HepG2 (cell line): ENCODE data around the gene AFTPH. TPM values are rescaled to one million over a fixed set of nuclear protein-coding genes. Genes with fewer than 3 reads are reported as not detected.

Experiments used
- ATAC-seq: fragments of 200-7000 bp; cut with Tn5 transposase; 3 replicates; pipeline ENCODE4 v1.9.1; 2020; ENCODE audit warnings: mild to moderate bottlenecking, moderate library complexity
- BruUV-seq: library from RNA; stranded (reverse); fragments of 400-500 nt; replicated peaks from 2 replicates; lab custom pipeline; 2021; lab: Mats Ljungman, UMichigan
- CTCF ChIA-PET: fragments of 300-600 bp; formaldehyde crosslinking; extraction: SDS; loops from one replicate; lab custom pipeline; 2021; ENCODE audit warnings: low total read pairs, inconsistent platforms, low intra/inter-chr PET ratio; lab: Yijun Ruan, JAX
- POLR2A ChIA-PET: fragments of 350-600 bp; sonication (Branson Sonifier 250); formaldehyde crosslinking; loops from one replicate; lab custom pipeline; 2020; ENCODE audit warnings: antibody characterized with exemption, inconsistent platforms; lab: Yijun Ruan, JAX
- DNase-seq: peaks from one replicate; pipeline ENCODE4 v3.0.0-alpha.2; 2015; ENCODE audit warnings: low spot score
- FAIRE-seq: peaks from 3 replicates; lab custom pipeline; 2011; peaks lifted over from hg19 to GRCh38; lab: Jason Lieb, UNC
- H2AFZ ChIP-seq: one replicate; pipeline ENCODE4 v1.6.1; 2011; ENCODE audit warnings: low read length, inconsistent platforms
- H3K27ac ChIP-seq: fragments of 300-600 bp; 3 replicates; pipeline ENCODE4 v1.8.0; 2011; ENCODE audit warnings: mixed run types, mild to moderate bottlenecking, mixed read lengths, low read length, inconsistent platforms; ENCODE audit not compliant: insufficient read depth; ENCODE audit errors: extremely low read length
- H3K27me3 ChIP-seq, 2 experiments: fragments of 200-600 bp in 1 of 2; 2 replicates in 1 of 2; 3 replicates in 1 of 2; pipeline versions ENCODE4 v1.6.0 to v1.8.0; 2011; ENCODE audit warnings: low read length in 2 of 2, mild to moderate bottlenecking in 2 of 2, moderate library complexity in 2 of 2, inconsistent platforms in 1 of 2; ENCODE audit not compliant: insufficient read depth in 2 of 2, control insufficient read depth in 1 of 2
- H3K36me3 ChIP-seq, 2 experiments: fragments of 200-600 bp in 1 of 2; replicated peaks in 1 of 2; 2 replicates in 1 of 2; 3 replicates in 1 of 2; pipeline versions ENCODE4 v1.5.1 to v1.8.0; 2011; ENCODE audit warnings: low read length in 2 of 2, inconsistent platforms in 1 of 2; ENCODE audit not compliant: insufficient read depth in 2 of 2, control insufficient read depth in 1 of 2
- H3K4me1 ChIP-seq: 2 replicates; pipeline ENCODE4 v1.5.1; 2012; ENCODE audit warnings: low read length, inconsistent platforms; ENCODE audit not compliant: insufficient read depth
- H3K4me2 ChIP-seq: 2 replicates; pipeline ENCODE4 v1.6.0; 2011; ENCODE audit warnings: low read depth, low read length, inconsistent platforms
- H3K4me3 ChIP-seq, 3 experiments: fragments of 200-600 bp in 1 of 3; sonication (generic), shearing (Covaris generic) in 1 of 3; replicated peaks in 1 of 3; 2 replicates each; pipeline ENCODE4 v1.5.1; 2011 to 2016; ENCODE audit warnings: low read length in 3 of 3, inconsistent platforms in 2 of 3, low read depth in 2 of 3, mild to moderate bottlenecking in 2 of 3, control low read depth in 1 of 3, mixed read lengths in 1 of 3; ENCODE audit not compliant: insufficient read depth in 1 of 3
- H3K79me2 ChIP-seq: one replicate; pipeline ENCODE4 v1.6.1; 2011; ENCODE audit warnings: low read length, inconsistent platforms; ENCODE audit not compliant: insufficient read depth
- H3K9ac ChIP-seq: 2 replicates; pipeline ENCODE4 v1.6.0; 2011; ENCODE audit warnings: mild to moderate bottlenecking, low read depth, low read length, inconsistent platforms; ENCODE audit not compliant: insufficient read depth
- H3K9me3 ChIP-seq: 2 replicates; pipeline ENCODE4 v1.5.1; 2012; ENCODE audit warnings: mild to moderate bottlenecking, low read length
- H4K20me1 ChIP-seq: 2 replicates; pipeline ENCODE4 v1.6.0; 2011; ENCODE audit warnings: inconsistent platforms, mild to moderate bottlenecking, low read length, moderate library complexity; ENCODE audit not compliant: insufficient read depth
- HOXA5 ChIP-seq: sonication (generic); formaldehyde crosslinking; IDR thresholded peaks from 2 replicates; pipeline ENCODE4 v1.4.0; 2020; ENCODE audit warnings: missing genetic modification reagents
- RAD51 ChIP-seq: fragments of 450-650 bp; IDR thresholded peaks from 2 replicates; pipeline ENCODE4 v1.6.1; 2016; ENCODE audit warnings: borderline replicate concordance
- RXRB ChIP-seq: IDR thresholded peaks from 2 replicates; pipeline ENCODE4 v1.6.1; 2016; ENCODE audit warnings: borderline replicate concordance, missing genetic modification reagents, missing compliant biosample characterization
- TBX3 ChIP-seq: fragments of 450-650 bp; IDR thresholded peaks from 2 replicates; pipeline ENCODE4 v1.6.1; 2017; ENCODE audit warnings: antibody characterized with exemption, mild to moderate bottlenecking, inconsistent platforms, borderline replicate concordance
- TP53 ChIP-seq: sonication (generic); formaldehyde crosslinking; conservative IDR thresholded peaks from 2 replicates; pipeline ENCODE4 v1.4.0; 2020; ENCODE audit warnings: missing genetic modification reagents
- ZFP36L1 ChIP-seq: sonication (generic); formaldehyde crosslinking; IDR thresholded peaks from 2 replicates; pipeline ENCODE4 v1.8.0; 2022; ENCODE audit warnings: mild to moderate bottlenecking, missing genetic modification reagents, moderate library complexity
- ZNF460 ChIP-seq: sonication (generic); formaldehyde crosslinking; IDR thresholded peaks from 2 replicates; pipeline ENCODE4 v1.5.1; 2020; ENCODE audit warnings: missing genetic modification reagents, mild to moderate bottlenecking, borderline replicate concordance
- ZNF792 ChIP-seq: IDR thresholded peaks from 2 replicates; pipeline ENCODE4 v1.6.1; 2016
- ZSCAN30 ChIP-seq: sonication (generic); formaldehyde crosslinking; IDR thresholded peaks from 2 replicates; pipeline ENCODE4 v1.5.0; 2020; ENCODE audit warnings: mild to moderate bottlenecking, missing genetic modification reagents
- WGBS: methylation state at CpG from one replicate; pipeline ENCODE4 v1.1.6; 2017; ENCODE audit warnings: low lambda C conversion rate; 5-methylcytosine and 5-hydroxymethylcytosine counted together
- in situ Hi-C: cut with HindIII; loops from 2 replicates; pipeline ENCODE4 v1.10.0; 2017; ENCODE audit warnings: low pct_unique_long_range_greater_than_20kb; ENCODE audit not compliant: extremely low pct_ligation_motif_present
- intact Hi-C: fragments of 100-400 bp; cut with micrococcal nuclease; formaldehyde crosslinking; loops from one replicate; pipeline ENCODE4 v1.10.0; 2022; ENCODE audit not compliant: unreplicated experiment
- polyA plus RNA-seq, 8 experiments: library from polyadenylated mRNA; depleted of rRNA in 3 of 8; stranded (reverse) in 7 of 8; unstranded in 1 of 8; fragments of >200 nt; fragmentation: Illumina TruSeq in 4 of 8; extraction: Trizol in 4 of 8; gene quantifications; 2 replicates each; pipeline versions ENCODE4 v1.2.1 to v1.2.3, GENCODE V29; 2011 to 2016; ENCODE audit warnings: low read depth in 4 of 8, missing spikeins in 1 of 8, mixed read lengths in 1 of 8; ENCODE audit not compliant: insufficient read depth in 1 of 8
- total RNA-seq, 5 experiments: library from RNA; depleted of rRNA; stranded (reverse); fragments of >200 nt; fragmentation: Illumina TruSeq; extraction: Trizol; gene quantifications; 2 replicates each; pipeline ENCODE4 v1.2.3, GENCODE V29; 2016; ENCODE audit warnings: low read depth in 1 of 5
- TF ChIP-seq, protein P1 (sequence below): sonication (generic); formaldehyde crosslinking; conservative IDR thresholded peaks from 2 replicates; pipeline ENCODE4 v1.4.0; 2020; ENCODE audit warnings: missing genetic modification reagents
- TF ChIP-seq, protein P2 (sequence below): sonication (generic); formaldehyde crosslinking; IDR thresholded peaks from 2 replicates; pipeline ENCODE4 v1.5.1; 2020; ENCODE audit warnings: mild to moderate bottlenecking, missing genetic modification reagents, borderline replicate concordance
- TF ChIP-seq, protein P3 (sequence below): sonication (generic); formaldehyde crosslinking; conservative IDR thresholded peaks from 2 replicates; pipeline ENCODE4 v1.4.0; 2020; ENCODE audit warnings: missing genetic modification reagents

AFTPH gene
- total and polyA plus RNA-seq, 2 of the 13 experiments (the other 11 are each of a cell fraction or from before 2014, with no cell fraction given): 27.5 to 36.8 TPM

DNA sequence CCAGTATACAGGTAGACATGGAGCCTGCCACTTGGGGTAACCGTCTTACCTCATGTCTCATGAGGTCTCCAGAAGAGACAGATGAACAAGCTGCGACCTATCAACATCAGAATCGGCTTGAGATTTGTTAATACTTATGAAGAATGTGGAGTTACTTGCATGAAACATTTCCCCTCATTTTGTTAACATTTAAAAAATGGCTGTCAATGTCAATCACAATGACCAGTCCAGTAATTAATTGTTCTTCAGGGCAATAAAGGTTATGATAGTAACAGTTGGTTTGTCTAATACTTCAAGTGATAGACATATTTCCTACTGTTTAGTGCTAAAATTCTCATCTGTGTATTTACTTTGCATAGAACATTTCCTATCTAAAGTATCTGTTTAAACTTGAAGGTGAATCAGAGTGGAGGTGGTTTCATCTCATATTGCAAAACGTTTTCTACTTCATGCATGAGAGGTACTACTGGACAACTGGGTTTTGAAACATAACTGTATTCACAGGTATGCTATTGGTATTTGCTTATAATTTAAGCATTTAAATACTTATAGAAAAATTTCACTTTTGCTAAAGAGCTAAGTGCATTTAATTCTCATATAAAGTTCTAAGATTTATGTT lies 114.5 kb downstream of the AFTPH start:
- intact Hi-C loops: no loop called here
- no peak overlapping the region for H3K4me2 ChIP-seq
- H3K27ac ChIP-seq: no peak overlapping the region
- TF ChIP-seq ZFP36L1 (CRISPR knock-in tag): no peak
- TF ChIP-seq, protein P1, sequence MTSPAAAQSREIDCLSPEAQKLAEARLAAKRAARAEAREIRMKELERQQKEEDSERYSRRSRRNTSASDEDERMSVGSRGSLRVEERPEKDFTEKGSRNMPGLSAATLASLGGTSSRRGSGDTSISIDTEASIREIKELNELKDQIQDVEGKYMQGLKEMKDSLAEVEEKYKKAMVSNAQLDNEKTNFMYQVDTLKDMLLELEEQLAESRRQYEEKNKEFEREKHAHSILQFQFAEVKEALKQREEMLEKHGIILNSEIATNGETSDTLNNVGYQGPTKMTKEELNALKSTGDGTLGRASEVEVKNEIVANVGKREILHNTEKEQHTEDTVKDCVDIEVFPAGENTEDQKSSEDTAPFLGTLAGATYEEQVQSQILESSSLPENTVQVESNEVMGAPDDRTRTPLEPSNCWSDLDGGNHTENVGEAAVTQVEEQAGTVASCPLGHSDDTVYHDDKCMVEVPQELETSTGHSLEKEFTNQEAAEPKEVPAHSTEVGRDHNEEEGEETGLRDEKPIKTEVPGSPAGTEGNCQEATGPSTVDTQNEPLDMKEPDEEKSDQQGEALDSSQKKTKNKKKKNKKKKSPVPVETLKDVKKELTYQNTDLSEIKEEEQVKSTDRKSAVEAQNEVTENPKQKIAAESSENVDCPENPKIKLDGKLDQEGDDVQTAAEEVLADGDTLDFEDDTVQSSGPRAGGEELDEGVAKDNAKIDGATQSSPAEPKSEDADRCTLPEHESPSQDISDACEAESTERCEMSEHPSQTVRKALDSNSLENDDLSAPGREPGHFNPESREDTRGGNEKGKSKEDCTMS (CRISPR knock-in tag): no peak
- TF ChIP-seq, protein P2, sequence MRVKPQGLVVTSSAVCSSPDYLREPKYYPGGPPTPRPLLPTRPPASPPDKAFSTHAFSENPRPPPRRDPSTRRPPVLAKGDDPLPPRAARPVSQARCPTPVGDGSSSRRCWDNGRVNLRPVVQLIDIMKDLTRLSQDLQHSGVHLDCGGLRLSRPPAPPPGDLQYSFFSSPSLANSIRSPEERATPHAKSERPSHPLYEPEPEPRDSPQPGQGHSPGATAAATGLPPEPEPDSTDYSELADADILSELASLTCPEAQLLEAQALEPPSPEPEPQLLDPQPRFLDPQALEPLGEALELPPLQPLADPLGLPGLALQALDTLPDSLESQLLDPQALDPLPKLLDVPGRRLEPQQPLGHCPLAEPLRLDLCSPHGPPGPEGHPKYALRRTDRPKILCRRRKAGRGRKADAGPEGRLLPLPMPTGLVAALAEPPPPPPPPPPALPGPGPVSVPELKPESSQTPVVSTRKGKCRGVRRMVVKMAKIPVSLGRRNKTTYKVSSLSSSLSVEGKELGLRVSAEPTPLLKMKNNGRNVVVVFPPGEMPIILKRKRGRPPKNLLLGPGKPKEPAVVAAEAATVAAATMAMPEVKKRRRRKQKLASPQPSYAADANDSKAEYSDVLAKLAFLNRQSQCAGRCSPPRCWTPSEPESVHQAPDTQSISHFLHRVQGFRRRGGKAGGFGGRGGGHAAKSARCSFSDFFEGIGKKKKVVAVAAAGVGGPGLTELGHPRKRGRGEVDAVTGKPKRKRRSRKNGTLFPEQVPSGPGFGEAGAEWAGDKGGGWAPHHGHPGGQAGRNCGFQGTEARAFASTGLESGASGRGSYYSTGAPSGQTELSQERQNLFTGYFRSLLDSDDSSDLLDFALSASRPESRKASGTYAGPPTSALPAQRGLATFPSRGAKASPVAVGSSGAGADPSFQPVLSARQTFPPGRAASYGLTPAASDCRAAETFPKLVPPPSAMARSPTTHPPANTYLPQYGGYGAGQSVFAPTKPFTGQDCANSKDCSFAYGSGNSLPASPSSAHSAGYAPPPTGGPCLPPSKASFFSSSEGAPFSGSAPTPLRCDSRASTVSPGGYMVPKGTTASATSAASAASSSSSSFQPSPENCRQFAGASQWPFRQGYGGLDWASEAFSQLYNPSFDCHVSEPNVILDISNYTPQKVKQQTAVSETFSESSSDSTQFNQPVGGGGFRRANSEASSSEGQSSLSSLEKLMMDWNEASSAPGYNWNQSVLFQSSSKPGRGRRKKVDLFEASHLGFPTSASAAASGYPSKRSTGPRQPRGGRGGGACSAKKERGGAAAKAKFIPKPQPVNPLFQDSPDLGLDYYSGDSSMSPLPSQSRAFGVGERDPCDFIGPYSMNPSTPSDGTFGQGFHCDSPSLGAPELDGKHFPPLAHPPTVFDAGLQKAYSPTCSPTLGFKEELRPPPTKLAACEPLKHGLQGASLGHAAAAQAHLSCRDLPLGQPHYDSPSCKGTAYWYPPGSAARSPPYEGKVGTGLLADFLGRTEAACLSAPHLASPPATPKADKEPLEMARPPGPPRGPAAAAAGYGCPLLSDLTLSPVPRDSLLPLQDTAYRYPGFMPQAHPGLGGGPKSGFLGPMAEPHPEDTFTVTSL (CRISPR knock-in tag): no peak
- no peak for TF ChIP-seq HOXA5 (CRISPR knock-in tag)
- no peak for TF ChIP-seq ZNF460 (CRISPR knock-in tag)
- no peak for TF ChIP-seq ZNF792 (CRISPR knock-in tag)
- TF ChIP-seq RAD51: no peak
- no peak for TF ChIP-seq TBX3
- TF ChIP-seq TP53: no peak
- no peak for TF ChIP-seq ZSCAN30 (CRISPR knock-in tag)
- TF ChIP-seq, protein P3, sequence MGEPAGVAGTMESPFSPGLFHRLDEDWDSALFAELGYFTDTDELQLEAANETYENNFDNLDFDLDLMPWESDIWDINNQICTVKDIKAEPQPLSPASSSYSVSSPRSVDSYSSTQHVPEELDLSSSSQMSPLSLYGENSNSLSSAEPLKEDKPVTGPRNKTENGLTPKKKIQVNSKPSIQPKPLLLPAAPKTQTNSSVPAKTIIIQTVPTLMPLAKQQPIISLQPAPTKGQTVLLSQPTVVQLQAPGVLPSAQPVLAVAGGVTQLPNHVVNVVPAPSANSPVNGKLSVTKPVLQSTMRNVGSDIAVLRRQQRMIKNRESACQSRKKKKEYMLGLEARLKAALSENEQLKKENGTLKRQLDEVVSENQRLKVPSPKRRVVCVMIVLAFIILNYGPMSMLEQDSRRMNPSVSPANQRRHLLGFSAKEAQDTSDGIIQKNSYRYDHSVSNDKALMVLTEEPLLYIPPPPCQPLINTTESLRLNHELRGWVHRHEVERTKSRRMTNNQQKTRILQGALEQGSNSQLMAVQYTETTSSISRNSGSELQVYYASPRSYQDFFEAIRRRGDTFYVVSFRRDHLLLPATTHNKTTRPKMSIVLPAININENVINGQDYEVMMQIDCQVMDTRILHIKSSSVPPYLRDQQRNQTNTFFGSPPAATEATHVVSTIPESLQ: no peak
- TF ChIP-seq RXRB: no peak
- TF ChIP-seq, all 625 proteins: peak for 0
- in situ Hi-C loops: loop anchor here (10.0 kb wide), 1 partner anchor 304 kb away; no protein-coding TSS in a partner anchor
- FAIRE-seq (no peak), DNase-seq (no peak), ATAC-seq (no peak)
- H3K27me3 ChIP-seq: no peaks in the 10 kb centered on the region
- peaks cover 96% of the 10 kb centered on the region for H4K20me1 ChIP-seq
- H3K79me2 ChIP-seq: peaks cover 86% of the 10 kb centered on the region
- ChIA-PET POLR2A (interaction anchor here (1.8 kb wide), 1 partner anchor 12 kb away, joined by 4 read pairs; no protein-coding TSS in a partner anchor), CTCF (no interaction called here)
- no peaks in the 10 kb centered on the region for H3K9me3 ChIP-seq
- H2AFZ ChIP-seq: no peak overlapping the region
- no peak overlapping the region for H3K4me3 ChIP-seq
- peaks cover 55% of the 10 kb centered on the region for H3K4me1 ChIP-seq
- BruUV-seq: no TSS peak
- peaks cover 29 to 59% of the 10 kb centered on the region in 2 experiments for H3K36me3 ChIP-seq
- no peak overlapping the region for H3K9ac ChIP-seq
- 87% methylated on average over 4 of the region's 4 CpGs for WGBS
